Retinal pigment epithelial cell (primary cell): Measurements from ENCODE around the gene SHOX.

ENCODE experiments used
- DNase-seq: peaks from one replicate; pipeline ENCODE4 v3.0.0-alpha.2; 2010; ENCODE audit warnings: low read depth
- H3K4me3 ChIP-seq: 2 replicates; pipeline ENCODE4 v1.5.1; 2011; ENCODE audit warnings: mild to moderate bottlenecking, low read length, control low read depth, moderate library complexity
- TF ChIP-seq, protein P1 (sequence below): conservative IDR thresholded peaks from 2 replicates; pipeline ENCODE4 v1.5.1; 2011; ENCODE audit warnings: low read depth, low read length, control low read depth, inconsistent platforms

SHOX gene

DNA sequence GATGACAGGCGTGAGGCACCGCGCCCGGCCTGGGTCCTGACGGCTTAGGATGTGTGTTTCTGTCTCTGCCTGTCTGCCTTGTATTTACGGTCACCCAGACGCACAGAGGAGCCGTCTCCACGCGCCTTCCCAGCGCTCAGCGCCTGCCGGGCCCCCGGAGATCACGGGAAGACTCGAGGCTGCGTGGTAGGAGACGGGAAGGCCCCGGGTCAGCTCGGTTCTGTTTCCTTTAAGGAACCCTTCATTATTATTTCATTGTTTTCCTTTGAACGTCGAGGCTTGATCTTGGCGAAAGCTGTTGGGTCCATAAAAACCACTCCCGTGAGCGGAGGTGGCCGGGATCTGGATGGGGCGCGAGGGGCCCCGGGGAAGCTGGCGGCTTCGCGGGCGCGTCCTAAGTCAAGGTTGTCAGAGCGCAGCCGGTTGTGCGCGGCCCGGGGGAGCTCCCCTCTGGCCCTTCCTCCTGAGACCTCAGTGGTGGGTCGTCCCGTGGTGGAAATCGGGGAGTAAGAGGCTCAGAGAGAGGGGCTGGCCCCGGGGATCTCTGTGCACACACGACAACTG, 1.3 kb downstream of the SHOX start:
- H3K4me3 ChIP-seq: no peak overlapping the region
- TF ChIP-seq, protein P1, sequence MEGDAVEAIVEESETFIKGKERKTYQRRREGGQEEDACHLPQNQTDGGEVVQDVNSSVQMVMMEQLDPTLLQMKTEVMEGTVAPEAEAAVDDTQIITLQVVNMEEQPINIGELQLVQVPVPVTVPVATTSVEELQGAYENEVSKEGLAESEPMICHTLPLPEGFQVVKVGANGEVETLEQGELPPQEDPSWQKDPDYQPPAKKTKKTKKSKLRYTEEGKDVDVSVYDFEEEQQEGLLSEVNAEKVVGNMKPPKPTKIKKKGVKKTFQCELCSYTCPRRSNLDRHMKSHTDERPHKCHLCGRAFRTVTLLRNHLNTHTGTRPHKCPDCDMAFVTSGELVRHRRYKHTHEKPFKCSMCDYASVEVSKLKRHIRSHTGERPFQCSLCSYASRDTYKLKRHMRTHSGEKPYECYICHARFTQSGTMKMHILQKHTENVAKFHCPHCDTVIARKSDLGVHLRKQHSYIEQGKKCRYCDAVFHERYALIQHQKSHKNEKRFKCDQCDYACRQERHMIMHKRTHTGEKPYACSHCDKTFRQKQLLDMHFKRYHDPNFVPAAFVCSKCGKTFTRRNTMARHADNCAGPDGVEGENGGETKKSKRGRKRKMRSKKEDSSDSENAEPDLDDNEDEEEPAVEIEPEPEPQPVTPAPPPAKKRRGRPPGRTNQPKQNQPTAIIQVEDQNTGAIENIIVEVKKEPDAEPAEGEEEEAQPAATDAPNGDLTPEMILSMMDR: no peak
- DNase-seq: no peak

DNA sequence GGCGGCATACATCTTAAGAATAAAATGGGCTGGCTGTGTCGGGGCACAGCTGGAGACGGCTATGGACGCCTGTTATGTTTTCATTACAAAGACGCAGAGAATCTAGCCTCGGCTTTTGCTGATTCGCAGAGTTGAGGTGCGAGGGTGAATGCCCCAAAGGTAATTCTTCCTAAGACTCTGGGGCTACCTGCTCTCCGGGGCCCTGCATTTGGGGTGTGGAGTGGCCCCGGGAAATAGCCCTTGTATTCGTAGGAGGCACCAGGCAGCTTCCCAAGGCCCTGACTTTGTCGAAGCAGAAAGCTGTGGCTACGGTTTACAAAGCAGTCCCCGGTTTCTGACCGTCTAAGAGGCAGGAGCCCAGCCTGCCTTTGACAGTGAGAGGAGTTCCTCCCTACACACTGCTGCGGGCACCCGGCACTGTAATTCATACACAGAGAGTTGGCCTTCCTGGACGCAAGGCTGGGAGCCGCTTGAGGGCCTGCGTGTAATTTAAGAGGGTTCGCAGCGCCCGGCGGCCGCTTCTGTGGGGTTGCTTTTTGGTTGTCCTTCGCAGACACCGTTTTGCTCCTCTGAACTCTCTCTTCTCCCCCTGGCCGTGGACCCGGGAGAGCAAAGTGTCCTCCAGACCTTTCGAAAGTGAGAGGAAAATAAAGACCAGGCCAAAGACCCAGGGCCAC, 1.9 kb downstream of the SHOX start:
- DNase-seq: no peak
- TF ChIP-seq, protein P1: no peak
- no peak overlapping the region for H3K4me3 ChIP-seq

DNA sequence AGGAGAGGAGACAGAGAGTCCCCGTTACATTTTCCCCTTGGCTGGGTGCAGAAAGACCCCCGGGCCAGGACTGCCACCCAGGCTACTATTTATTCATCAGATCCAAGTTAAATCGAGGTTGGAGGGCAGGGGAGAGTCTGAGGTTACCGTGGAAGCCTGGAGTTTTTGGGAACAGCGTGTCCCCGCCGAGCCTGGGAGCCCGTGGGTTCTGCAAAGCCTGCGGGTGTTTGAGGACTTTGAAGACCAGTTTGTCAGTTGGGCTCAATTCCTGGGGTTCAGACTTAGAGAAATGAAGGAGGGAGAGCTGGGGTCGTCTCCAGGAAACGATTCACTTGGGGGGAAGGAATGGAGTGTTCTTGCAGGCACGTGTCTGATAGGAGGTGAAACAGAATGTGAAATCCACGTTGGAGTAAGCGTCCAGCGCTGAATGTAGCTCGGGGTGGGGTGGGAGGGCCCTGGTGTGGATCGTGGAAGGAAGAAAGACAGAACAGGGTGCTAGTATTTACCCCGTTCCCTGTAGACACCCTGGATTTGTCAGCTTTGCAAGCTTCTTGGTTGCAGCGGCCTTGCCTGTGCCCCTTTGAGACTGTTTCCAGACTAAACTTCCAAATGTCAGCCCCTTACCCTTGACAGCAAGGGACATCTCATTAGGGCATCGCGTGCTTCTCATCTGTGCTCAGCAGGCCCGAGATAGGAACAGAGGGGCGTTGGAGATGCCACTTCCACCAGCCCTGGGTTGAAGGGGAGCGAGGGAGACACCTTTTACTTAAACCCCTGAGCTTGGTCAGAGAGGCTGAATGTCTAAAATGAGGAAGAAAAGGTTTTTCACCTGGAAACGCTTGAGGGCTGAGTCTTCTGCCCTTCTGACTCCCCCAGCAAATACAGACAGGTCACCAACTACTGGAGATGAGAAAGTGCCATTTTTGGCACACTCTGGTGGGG, 2.7 kb downstream of the SHOX start:
- TF ChIP-seq, protein P1: no peak
- no peak overlapping the region for H3K4me3 ChIP-seq
- DNase-seq: no peak

DNA sequence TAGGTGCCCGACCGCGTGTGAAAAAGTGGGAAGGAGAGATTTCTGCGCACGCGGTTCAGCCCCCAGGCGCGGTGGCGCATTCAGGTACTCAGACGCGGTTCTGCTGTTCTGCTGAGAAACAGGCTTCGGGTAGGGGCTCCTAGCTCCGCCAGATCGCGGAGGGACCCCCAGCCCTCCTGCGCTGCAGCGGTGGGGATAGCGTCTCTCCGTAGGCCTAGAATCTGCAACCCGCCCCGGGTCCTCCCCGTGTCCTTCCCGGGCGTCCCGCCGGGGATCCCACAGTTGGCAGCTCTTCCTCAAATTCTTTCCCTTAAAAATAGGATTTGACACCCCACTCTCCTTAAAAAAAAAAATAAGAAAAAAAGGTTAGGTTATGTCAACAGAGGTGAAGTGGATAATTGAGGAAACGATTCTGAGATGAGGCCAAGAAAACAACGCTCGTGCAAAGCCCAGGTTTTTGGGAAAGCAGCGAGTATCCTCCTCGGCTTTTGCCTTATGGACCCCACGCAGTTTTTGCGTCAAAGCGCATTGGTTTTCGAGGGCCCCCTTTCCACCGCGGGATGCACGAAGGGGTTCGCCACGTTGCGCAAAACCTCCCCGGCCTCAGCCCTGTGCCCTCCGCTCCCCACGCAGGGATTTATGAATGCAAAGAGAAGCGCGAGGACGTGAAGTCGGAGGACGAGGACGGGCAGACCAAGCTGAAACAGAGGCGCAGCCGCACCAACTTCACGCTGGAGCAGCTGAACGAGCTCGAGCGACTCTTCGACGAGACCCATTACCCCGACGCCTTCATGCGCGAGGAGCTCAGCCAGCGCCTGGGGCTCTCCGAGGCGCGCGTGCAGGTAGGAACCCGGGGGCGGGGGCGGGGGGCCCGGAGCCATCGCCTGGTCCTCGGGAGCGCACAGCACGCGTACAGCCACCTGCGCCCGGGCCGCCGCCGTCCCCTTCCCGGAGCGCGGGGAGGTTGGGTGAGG, 3.7 kb downstream of the SHOX start:
- no peak overlapping the region for H3K4me3 ChIP-seq
- no peak for DNase-seq
- TF ChIP-seq, protein P1: no peak

DNA sequence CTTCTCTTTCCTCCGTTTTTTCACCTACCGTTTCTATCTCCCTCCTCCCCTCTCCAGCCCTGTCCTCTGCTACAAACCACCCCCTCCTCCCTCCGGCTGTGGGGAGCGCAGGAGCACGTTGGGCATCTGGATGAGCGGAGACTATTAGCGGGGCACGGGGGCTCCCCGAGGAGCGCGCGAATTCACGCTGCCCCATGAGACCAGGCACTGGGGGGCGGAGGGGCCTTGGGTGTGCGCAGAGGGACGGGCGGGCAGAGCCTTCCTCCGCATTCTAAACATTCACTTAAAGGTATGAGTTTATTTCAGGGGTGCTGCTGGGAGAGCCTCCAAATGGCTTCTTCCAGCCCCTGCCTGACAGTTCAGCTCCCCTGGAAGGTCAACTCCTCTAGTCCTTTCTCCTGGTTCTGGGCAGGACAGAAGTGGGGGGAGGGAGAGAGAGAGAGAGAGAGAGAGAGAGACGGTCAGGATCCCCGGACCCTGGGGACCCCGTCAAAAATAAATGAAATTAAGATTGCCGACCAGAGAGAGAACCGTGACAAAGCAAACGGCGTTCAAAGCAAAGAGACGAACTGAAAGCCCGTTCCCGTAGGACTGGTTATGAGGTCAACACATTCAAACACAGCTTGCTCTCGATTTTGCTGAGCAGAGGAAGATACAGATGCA, 5.0 kb downstream of the SHOX start:
- no peak for DNase-seq
- no peak overlapping the region for H3K4me3 ChIP-seq
- TF ChIP-seq, protein P1: no peak
